ENCODE data around the gene MSX1.
"Not testable (repeated sequence)": the region's sequence is repeated elsewhere in the genome, so short reads cannot be mapped to it uniquely, and the experiment has no call there.

The MSX1 gene

DNA sequence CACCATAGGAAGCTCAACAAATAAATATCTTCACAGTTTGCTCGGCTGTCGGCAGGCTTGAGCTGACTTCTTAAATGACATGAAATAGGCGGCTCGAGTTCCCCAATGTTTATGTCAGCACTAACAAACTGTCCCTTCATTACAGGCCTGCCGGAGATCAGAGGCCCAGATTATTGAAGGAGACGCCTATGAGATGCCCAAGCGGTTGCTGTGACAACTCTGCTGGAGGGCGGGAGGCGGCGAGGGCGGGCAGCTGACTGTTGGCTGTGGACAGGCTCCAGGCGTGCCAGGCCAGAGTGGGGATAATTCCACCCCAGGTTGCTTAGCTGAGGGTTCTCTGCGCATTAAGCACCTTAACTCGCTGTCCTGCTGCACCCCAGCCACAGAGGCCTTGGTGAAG is 39.2 kb upstream of the MSX1 start:
- no peak overlapping the region for H3K4me3 ChIP-seq (ENCODE audit: low read depth, low read length)
- TF ChIP-seq, protein P1, sequence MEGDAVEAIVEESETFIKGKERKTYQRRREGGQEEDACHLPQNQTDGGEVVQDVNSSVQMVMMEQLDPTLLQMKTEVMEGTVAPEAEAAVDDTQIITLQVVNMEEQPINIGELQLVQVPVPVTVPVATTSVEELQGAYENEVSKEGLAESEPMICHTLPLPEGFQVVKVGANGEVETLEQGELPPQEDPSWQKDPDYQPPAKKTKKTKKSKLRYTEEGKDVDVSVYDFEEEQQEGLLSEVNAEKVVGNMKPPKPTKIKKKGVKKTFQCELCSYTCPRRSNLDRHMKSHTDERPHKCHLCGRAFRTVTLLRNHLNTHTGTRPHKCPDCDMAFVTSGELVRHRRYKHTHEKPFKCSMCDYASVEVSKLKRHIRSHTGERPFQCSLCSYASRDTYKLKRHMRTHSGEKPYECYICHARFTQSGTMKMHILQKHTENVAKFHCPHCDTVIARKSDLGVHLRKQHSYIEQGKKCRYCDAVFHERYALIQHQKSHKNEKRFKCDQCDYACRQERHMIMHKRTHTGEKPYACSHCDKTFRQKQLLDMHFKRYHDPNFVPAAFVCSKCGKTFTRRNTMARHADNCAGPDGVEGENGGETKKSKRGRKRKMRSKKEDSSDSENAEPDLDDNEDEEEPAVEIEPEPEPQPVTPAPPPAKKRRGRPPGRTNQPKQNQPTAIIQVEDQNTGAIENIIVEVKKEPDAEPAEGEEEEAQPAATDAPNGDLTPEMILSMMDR (IDR thresholded peaks at IDR 0.05; ENCODE audit: low read depth, low read length): no peak

DNA sequence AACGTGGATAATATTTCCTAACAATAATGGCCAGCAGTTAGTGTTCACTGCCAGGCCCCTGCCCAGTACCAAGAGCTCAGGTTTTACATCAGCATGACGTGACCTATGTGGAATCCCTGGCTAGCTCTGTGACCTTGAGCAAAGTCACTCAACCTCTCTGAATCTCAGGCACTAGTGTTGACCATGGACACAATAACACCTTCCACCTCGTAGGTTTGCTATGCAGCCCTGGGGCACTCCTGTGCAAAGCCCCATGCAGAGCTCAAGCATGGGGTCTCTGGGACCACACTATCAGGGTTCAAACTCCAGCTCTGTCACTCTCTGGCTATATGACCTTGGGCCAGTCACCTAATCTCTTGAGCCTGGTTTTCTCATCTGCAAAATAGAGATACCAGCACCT is 38.7 kb upstream of the MSX1 start:
- H3K4me3 ChIP-seq (ENCODE audit: low read depth, low read length): no peak overlapping the region
- TF ChIP-seq, protein P1 (IDR thresholded peaks at IDR 0.05; ENCODE audit: low read depth, low read length): no peak

DNA sequence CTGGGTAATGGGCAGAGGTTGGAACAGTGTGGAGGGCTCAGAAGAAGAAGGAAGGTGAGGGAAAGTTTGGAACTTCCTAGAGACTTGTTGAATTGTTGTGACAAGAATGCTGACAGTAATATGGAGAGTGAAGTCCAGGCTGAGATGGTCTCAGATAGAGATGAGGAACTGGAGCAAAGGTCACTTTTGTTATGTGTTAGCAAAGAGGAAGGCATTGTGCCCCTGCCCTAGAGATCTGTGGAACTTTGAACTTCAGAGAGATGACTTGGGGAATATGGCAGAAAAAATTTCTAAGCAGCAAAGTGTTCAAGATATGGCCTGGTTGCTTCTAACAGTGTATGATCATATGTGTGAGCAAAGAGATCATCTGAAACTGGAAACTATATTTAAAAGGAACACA is 37.9 kb upstream of the MSX1 start:
- TF ChIP-seq, protein P1 (IDR thresholded peaks at IDR 0.05; ENCODE audit: low read depth, low read length): no peak
- no peak overlapping the region for H3K4me3 ChIP-seq (ENCODE audit: low read depth, low read length)

DNA sequence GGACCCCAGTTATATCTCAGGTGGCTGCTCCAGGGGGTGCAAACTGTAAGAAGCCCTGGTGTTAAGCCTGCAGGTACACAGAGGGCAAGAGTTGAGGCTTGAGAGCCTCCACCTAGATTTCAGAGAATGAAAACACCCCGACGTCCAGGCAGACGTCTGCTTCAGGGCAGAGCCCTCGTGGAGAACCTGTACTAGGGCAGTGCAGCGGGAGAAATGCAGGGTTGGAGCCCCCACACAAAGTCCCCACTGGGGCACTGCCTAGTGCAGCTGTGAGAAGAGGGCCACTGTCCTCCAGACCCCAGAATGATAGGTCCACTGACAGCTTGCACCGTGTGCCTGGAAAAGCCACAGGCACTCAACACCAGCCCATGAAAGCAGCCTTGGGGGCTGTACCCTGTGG is 37.2 kb upstream of the MSX1 start:
- H3K4me3 ChIP-seq (ENCODE audit: low read depth, low read length): not testable (repeated sequence)

DNA sequence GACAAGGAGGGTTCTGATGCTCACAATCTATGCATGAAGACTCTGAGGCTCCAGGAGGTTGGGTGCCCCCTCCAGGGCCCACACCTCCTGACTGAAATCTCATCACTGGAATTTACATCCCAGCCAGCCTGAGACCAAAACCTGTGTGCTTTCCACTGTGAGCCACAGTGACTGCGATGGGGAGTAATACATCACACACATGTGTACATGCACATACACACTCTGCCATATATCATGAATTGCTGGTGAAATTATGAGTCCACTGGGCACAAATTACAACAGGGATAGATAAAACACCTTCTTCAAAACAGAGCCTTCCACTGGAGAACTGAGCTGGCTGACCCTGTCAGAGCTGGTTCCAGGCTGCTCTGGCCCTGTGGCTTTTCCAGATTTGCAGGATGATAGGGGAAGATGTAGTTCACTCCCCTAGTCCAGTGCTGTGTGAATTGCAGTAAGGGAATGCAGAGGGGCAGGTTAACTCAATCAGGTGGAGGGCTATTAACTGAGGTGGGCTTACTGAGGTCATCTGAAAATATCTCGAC is 35.8 kb upstream of the MSX1 start:
- TF ChIP-seq, protein P1 (IDR thresholded peaks at IDR 0.05; ENCODE audit: low read depth, low read length): no peak
- no peak overlapping the region for H3K4me3 ChIP-seq (ENCODE audit: low read depth, low read length)

DNA sequence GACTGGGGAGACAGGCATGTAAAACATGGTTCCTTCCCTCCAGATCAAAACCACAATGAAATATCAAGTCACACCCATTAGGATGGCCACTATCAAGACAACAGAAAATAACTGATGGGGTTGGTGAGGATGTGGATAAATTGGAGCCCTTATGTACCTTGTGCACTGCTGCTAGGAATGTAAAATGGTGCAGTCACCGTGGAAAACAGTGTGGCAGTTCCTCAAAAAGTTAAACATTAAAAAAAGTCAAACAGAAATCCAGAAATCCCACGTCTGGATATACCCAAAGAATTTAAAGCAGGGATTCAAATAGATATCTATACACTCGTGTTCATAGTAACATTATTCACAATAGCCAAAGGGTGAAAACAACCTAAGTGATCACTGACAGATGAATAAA is 35.2 kb upstream of the MSX1 start:
- no peak overlapping the region for H3K4me3 ChIP-seq (ENCODE audit: low read depth, low read length)
- TF ChIP-seq, protein P1 (IDR thresholded peaks at IDR 0.05; ENCODE audit: low read depth, low read length): no peak

DNA sequence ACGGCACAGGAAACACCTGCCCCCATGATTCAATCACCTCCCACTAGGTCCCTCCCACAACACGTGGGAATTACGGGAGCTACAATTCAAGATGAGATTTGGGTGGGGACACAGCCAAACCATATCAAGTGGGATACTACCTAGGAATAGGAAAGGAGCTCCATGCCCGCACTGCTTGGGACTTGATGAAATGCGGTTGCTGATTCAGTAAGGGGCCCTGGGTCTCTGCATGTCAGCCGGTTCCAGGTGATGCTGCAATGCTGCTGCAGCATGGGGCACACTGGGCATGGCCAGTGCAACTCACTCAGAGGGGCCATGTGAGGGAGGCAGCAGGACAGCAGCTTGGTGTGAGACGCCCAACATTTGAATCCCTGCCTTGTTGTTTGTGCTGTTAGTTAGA is 34.0 kb upstream of the MSX1 start:
- TF ChIP-seq, protein P1 (IDR thresholded peaks at IDR 0.05; ENCODE audit: low read depth, low read length): no peak
- H3K4me3 ChIP-seq (ENCODE audit: low read depth, low read length): no peak overlapping the region

DNA sequence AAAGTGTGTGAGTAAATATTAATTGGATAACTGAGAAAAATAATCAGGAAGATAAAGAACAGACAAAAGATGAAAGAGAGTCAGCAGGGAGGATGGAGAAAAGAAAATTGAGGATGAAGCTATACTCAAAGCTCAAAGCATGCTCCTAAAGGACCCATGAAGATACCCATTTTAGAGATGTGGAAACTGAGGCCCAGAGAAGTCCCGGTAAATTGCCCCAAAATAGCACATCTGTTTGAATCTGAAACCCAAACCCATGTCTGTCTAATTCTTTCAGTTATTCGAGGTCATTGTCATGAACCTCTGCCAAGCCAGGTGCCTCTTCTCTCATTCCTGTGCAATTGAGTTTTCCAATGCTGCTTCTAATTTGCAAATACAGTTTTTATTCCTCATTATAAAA is 29.6 kb upstream of the MSX1 start:
- TF ChIP-seq, protein P1 (IDR thresholded peaks at IDR 0.05; ENCODE audit: low read depth, low read length): no peak
- H3K4me3 ChIP-seq (ENCODE audit: low read depth, low read length): no peak overlapping the region

All from WI38 (cell line).